ENCODE results near the gene CIPC.
A peak's percentile ranks its signal among the peaks of the same experiment; 100 is the strongest.

CIPC gene

DNA sequence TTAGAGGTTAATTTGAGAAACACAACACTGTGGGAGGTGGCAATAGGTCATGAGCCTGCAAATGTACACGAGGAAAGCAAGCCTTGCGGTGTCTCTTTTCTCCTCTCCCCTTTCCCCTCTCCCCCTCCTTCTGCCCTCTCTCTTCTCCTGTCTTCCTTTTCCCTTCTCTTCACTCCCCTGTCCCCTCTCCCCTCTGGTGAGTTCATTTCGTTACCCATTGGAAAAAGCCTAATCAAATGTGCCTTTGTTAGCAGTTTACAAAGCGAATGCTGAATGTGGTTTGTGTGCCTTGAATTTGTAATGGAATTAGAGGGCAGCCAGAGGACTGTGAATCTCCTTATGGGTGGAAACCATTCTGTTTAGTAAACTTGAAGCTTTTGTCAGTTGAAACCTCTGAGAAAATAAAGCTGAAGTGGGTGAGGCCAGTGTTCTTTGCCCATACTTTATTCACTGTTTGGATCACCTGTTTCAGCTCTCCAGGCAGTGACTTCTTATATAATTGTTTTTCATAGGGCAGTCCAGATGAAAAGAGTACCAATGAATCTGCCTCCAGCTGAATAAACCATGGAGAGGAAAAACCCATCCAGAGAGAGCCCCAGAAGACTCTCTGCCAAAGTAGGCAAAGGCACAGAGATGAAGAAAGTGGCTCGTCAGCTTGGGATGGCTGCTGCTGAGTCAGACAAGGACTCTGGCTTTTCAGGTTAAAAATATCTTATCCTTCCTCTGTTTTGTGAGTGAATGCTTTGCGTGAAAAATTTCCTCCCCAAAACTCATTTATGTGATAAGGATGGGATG is 7.3 kb downstream of the CIPC start:
- H3K36me3 ChIP-seq (ENCODE audit: control insufficient read depth, insufficient read depth, low read length) = peaks cover 4% of the 10 kb centered on the region; the same call in 1 of the 2 replicates
- no peaks in the 10 kb centered on the region for H3K27me3 ChIP-seq (replicated peaks; ENCODE audit: control insufficient read depth, insufficient read depth, low read length)
- TF ChIP-seq, protein P1, sequence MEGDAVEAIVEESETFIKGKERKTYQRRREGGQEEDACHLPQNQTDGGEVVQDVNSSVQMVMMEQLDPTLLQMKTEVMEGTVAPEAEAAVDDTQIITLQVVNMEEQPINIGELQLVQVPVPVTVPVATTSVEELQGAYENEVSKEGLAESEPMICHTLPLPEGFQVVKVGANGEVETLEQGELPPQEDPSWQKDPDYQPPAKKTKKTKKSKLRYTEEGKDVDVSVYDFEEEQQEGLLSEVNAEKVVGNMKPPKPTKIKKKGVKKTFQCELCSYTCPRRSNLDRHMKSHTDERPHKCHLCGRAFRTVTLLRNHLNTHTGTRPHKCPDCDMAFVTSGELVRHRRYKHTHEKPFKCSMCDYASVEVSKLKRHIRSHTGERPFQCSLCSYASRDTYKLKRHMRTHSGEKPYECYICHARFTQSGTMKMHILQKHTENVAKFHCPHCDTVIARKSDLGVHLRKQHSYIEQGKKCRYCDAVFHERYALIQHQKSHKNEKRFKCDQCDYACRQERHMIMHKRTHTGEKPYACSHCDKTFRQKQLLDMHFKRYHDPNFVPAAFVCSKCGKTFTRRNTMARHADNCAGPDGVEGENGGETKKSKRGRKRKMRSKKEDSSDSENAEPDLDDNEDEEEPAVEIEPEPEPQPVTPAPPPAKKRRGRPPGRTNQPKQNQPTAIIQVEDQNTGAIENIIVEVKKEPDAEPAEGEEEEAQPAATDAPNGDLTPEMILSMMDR (IDR thresholded peaks at IDR 0.05; ENCODE audit: insufficient read depth, low read length, poor library complexity, severe bottlenecking) = no peak
- H3K4me3 ChIP-seq (replicated peaks; ENCODE audit: low read depth, low read length) = no peak overlapping the region
- DNase-seq (ENCODE audit: extremely low read depth, insufficient read length) = no peak

- H3K27me3 ChIP-seq (replicated peaks; ENCODE audit: control insufficient read depth, insufficient read depth, low read length) = no peaks in the 10 kb centered on the region
- TF ChIP-seq, protein P1 (IDR thresholded peaks at IDR 0.05; ENCODE audit: insufficient read depth, low read length, poor library complexity, severe bottlenecking) = no peak
- no peak for DNase-seq (ENCODE audit: extremely low read depth, insufficient read length)
- no peak overlapping the region for H3K4me3 ChIP-seq (replicated peaks; ENCODE audit: low read depth, low read length)
- peaks cover 4% of the 10 kb centered on the region; the same call in 1 of the 2 replicates for H3K36me3 ChIP-seq (ENCODE audit: control insufficient read depth, insufficient read depth, low read length)
Observed at GRCh38 chr14:77106666-77107065, 8.6 kb downstream of the CIPC start.

DNA sequence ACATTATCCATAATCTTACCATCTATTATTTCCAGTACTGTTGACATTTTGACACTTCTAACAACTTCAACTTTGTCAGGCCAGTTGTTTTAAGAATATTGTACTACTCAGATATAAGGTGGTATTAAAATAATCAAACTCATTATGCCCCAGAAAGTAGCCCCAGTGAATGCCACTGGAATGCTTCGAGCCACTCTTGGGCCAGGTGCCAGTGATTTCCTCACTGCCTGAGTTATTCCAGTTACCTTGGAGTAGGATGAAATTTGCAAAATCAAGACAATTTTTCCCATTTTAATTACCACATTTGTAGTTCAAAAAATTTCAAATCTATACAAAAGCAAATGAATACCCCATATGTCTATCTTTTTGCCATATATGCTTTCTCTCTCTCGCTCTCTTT is 9.2 kb downstream of the CIPC start:
- Histone ChIP-seq H3K27me3 (replicated peaks; ENCODE audit: control insufficient read depth, insufficient read depth, low read length) (no peaks in the 10 kb centered on the region), H3K36me3 (ENCODE audit: control insufficient read depth, insufficient read depth, low read length) (peaks cover 4% of the 10 kb centered on the region; the same call in 1 of the 2 replicates), H3K4me3 (replicated peaks; ENCODE audit: low read depth, low read length) (no peak overlapping the region)
- no peak for DNase-seq (ENCODE audit: extremely low read depth, insufficient read length)
- TF ChIP-seq, protein P1 (IDR thresholded peaks at IDR 0.05; ENCODE audit: insufficient read depth, low read length, poor library complexity, severe bottlenecking) = no peak

- Histone ChIP-seq H3K27me3 (replicated peaks; ENCODE audit: control insufficient read depth, insufficient read depth, low read length) (no peaks in the 10 kb centered on the region), H3K36me3 (ENCODE audit: control insufficient read depth, insufficient read depth, low read length) (peaks cover 6% of the 10 kb centered on the region), H3K4me3 (replicated peaks; ENCODE audit: low read depth, low read length) (no peak overlapping the region)
- TF ChIP-seq, protein P1 (IDR thresholded peaks at IDR 0.05; ENCODE audit: insufficient read depth, low read length, poor library complexity, severe bottlenecking) = peak; percentile 28
- no peak for DNase-seq (ENCODE audit: extremely low read depth, insufficient read length)
Observed at GRCh38 chr14:77108753-77109152, 10.7 kb downstream of the CIPC start.

- TF ChIP-seq, protein P1 (IDR thresholded peaks at IDR 0.05; ENCODE audit: insufficient read depth, low read length, poor library complexity, severe bottlenecking) = no peak
- H3K36me3 ChIP-seq (ENCODE audit: control insufficient read depth, insufficient read depth, low read length) = peaks cover 9% of the 10 kb centered on the region
Observed at GRCh38 chr14:77109656-77110055, 11.6 kb downstream of the CIPC start.

More at GRCh38 chr14:77109656-77110055, 11.6 kb downstream of the CIPC start:
- no peak for DNase-seq (ENCODE audit: extremely low read depth, insufficient read length)
- Histone ChIP-seq H3K27me3 (replicated peaks; ENCODE audit: control insufficient read depth, insufficient read depth, low read length) (no peaks in the 10 kb centered on the region), H3K4me3 (replicated peaks; ENCODE audit: low read depth, low read length) (no peak overlapping the region)
